H9 (cell line): Measurements from ENCODE around the gene GRM3. TPM values are rescaled to one million over a fixed set of nuclear protein-coding genes. Genes with fewer than 3 reads are reported as not detected.

ENCODE experiments used
- DNase-seq: peaks from one replicate; pipeline ENCODE4 v3.0.0-alpha.2; 2017
- H2AFZ ChIP-seq: one replicate; pipeline ENCODE4 v1.6.1; 2013; ENCODE audit warnings: mild to moderate bottlenecking, low read length, control low read depth, moderate library complexity
- H2AK5ac ChIP-seq: 2 replicates; pipeline ENCODE4 v1.6.1; 2013; ENCODE audit warnings: low read length, control low read depth, mixed read lengths; ENCODE audit not compliant: insufficient read length
- H2BK120ac ChIP-seq: one replicate; pipeline ENCODE4 v1.6.1; 2013; ENCODE audit warnings: low read depth, mild to moderate bottlenecking, low read length, control low read depth, inconsistent platforms; ENCODE audit not compliant: poor library complexity, severe bottlenecking
- H2BK12ac ChIP-seq: 2 replicates; pipeline ENCODE4 v1.6.1; 2013; ENCODE audit warnings: low read length, control low read depth, mixed read lengths, low read depth; ENCODE audit not compliant: insufficient read length
- H2BK15ac ChIP-seq: 2 replicates; pipeline ENCODE4 v1.6.1; 2013; ENCODE audit warnings: low read depth, low read length, control low read depth
- H2BK20ac ChIP-seq: one replicate; pipeline ENCODE4 v1.6.1; 2013; ENCODE audit warnings: low read depth, mild to moderate bottlenecking, low read length, control low read depth, inconsistent platforms; ENCODE audit not compliant: poor library complexity, severe bottlenecking
- H2BK5ac ChIP-seq: 2 replicates; pipeline ENCODE4 v1.6.1; 2013; ENCODE audit warnings: low read length, control low read depth, mixed read lengths; ENCODE audit not compliant: insufficient read length
- H3K14ac ChIP-seq: 2 replicates; pipeline ENCODE4 v1.6.1; 2013; ENCODE audit warnings: low read length, control low read depth; ENCODE audit not compliant: insufficient read depth
- H3K18ac ChIP-seq: 2 replicates; pipeline ENCODE4 v1.6.1; 2013; ENCODE audit warnings: low read depth, mild to moderate bottlenecking, mixed read lengths, low read length, control low read depth; ENCODE audit not compliant: insufficient read length
- H3K23ac ChIP-seq: 2 replicates; pipeline ENCODE4 v1.6.1; 2013; ENCODE audit warnings: low read length, control low read depth, mixed read lengths, low read depth; ENCODE audit not compliant: insufficient read length
- H3K23me2 ChIP-seq: 2 replicates; pipeline ENCODE4 v1.6.1; 2013; ENCODE audit warnings: low read depth, mild to moderate bottlenecking, mixed read lengths, low read length, control low read depth; ENCODE audit not compliant: insufficient read length, poor library complexity, severe bottlenecking
- H3K27ac ChIP-seq: 2 replicates; pipeline ENCODE4 v1.5.1; 2013; ENCODE audit warnings: low read length, control low read depth, mixed read lengths, low read depth; ENCODE audit not compliant: insufficient read length
- H3K27me3 ChIP-seq: 2 replicates; pipeline ENCODE4 v1.6.1; 2013; ENCODE audit warnings: low read length, control low read depth, inconsistent platforms; ENCODE audit not compliant: insufficient read depth
- H3K4ac ChIP-seq: 2 replicates; pipeline ENCODE4 v1.6.1; 2013; ENCODE audit warnings: low read depth, mild to moderate bottlenecking, control low read depth, inconsistent platforms, low read length, moderate library complexity
- H3K4me1 ChIP-seq: 2 replicates; pipeline ENCODE4 v1.6.1; 2013; ENCODE audit warnings: low read length, control low read depth, inconsistent platforms; ENCODE audit not compliant: insufficient read depth
- H3K4me2 ChIP-seq: 2 replicates; pipeline ENCODE4 v1.6.1; 2013; ENCODE audit warnings: low read length, control low read depth, mixed read lengths; ENCODE audit not compliant: insufficient read length, insufficient read depth
- H3K56ac ChIP-seq: 2 replicates; pipeline ENCODE4 v1.6.1; 2013; ENCODE audit warnings: low read depth, mild to moderate bottlenecking, mixed read lengths, low read length, control low read depth; ENCODE audit not compliant: insufficient read length
- H3K79me1 ChIP-seq: 2 replicates; pipeline ENCODE4 v1.6.1; 2013; ENCODE audit warnings: low read depth, mild to moderate bottlenecking, moderate library complexity, low read length, control low read depth, inconsistent platforms; ENCODE audit not compliant: insufficient read depth, poor library complexity, severe bottlenecking
- H3K79me2 ChIP-seq: 2 replicates; pipeline ENCODE4 v1.6.1; 2013; ENCODE audit warnings: low read length, control low read depth, inconsistent platforms; ENCODE audit not compliant: insufficient read depth
- H3K9ac ChIP-seq: 2 replicates; pipeline ENCODE4 v1.6.1; 2013; ENCODE audit warnings: low read length, control low read depth, mixed read lengths; ENCODE audit not compliant: insufficient read length; ENCODE audit errors: extremely low read depth
- H3K9me3 ChIP-seq: one replicate; pipeline ENCODE4 v1.6.1; 2013; ENCODE audit warnings: low read depth, low read length, inconsistent platforms; ENCODE audit not compliant: control insufficient read depth
- H3T11ph ChIP-seq: one replicate; pipeline ENCODE4 v1.6.1; 2013; ENCODE audit warnings: mild to moderate bottlenecking, low read length, control low read depth, inconsistent platforms
- H4K20me1 ChIP-seq: one replicate; pipeline ENCODE4 v1.6.1; 2013; ENCODE audit not compliant: control insufficient read depth, insufficient read length, insufficient read depth
- H4K5ac ChIP-seq: 2 replicates; pipeline ENCODE4 v1.6.1; 2013; ENCODE audit warnings: low read depth, mild to moderate bottlenecking, mixed read lengths, low read length, control low read depth; ENCODE audit not compliant: insufficient read length
- H4K8ac ChIP-seq: replicated peaks from 2 replicates; pipeline ENCODE4 v1.6.1; 2013; ENCODE audit warnings: low read length, control low read depth, mixed read lengths, low read depth; ENCODE audit not compliant: insufficient read length
- H4K91ac ChIP-seq: 2 replicates; pipeline ENCODE4 v1.6.1; 2013; ENCODE audit warnings: low read depth, mild to moderate bottlenecking, moderate library complexity, mixed read lengths, low read length, control low read depth; ENCODE audit not compliant: insufficient read length
- H3K27ac Mint-ChIP-seq, 3 experiments: 2 replicates in 2 of 3; 3 replicates in 1 of 3; pipeline ENCODE4 v1.8.0; 2020 to 2021; ENCODE audit warnings: mixed read lengths in 3 of 3, mild to moderate bottlenecking in 1 of 3, moderate library complexity in 1 of 3
- H3K27me3 Mint-ChIP-seq: 2 replicates; pipeline ENCODE4 v1.8.0; 2021; ENCODE audit warnings: low read depth, mild to moderate bottlenecking, moderate library complexity, mixed read lengths
- H3K36me3 Mint-ChIP-seq, 3 experiments: 2 replicates in 2 of 3; 3 replicates in 1 of 3; pipeline ENCODE4 v1.8.0; 2020 to 2021; ENCODE audit warnings: low read depth in 3 of 3, mixed read lengths in 3 of 3; ENCODE audit not compliant: insufficient read depth in 1 of 3
- H3K4me1 Mint-ChIP-seq, 2 experiments: 2 replicates each; pipeline ENCODE4 v1.8.0; 2020; ENCODE audit warnings: mixed read lengths in 2 of 2
- H3K4me3 Mint-ChIP-seq, 2 experiments: 2 replicates in 1 of 2; 3 replicates in 1 of 2; pipeline ENCODE4 v1.8.0; 2020 to 2021; ENCODE audit warnings: mild to moderate bottlenecking in 2 of 2, mixed read lengths in 2 of 2, moderate library complexity in 1 of 2
- H3K9me3 Mint-ChIP-seq, 2 experiments: 2 replicates in 1 of 2; 3 replicates in 1 of 2; pipeline ENCODE4 v1.8.0; 2020; ENCODE audit warnings: mild to moderate bottlenecking in 2 of 2, mixed read lengths in 2 of 2, moderate library complexity in 1 of 2
- WGBS: extraction: QIAGEN DNeasy Blood & Tissue Kit; methylation state at CpG from one replicate; pipeline ENCODE4 v1.1.7; 2013; ENCODE audit warnings: missing lambda C conversion rate, low lambda C conversion rate, mixed read lengths; ENCODE audit not compliant: insufficient read length; ENCODE audit errors: extremely low coverage; 5-methylcytosine and 5-hydroxymethylcytosine counted together
- total RNA-seq: library from RNA; stranded (reverse); gene quantifications from 2 replicates; pipeline ENCODE4 v1.2.1, GENCODE V29; 2021
- TF ChIP-seq, protein P1 (sequence below): fragments of 200-600 bp; sonication (generic); conservative IDR thresholded peaks from 3 replicates; pipeline ENCODE4 v1.8.0; 2021; ENCODE audit warnings: antibody characterized with exemption, mild to moderate bottlenecking

GRM3 gene
- total RNA-seq, 1 experiment from 2014 or later = 0.15 TPM

DNA sequence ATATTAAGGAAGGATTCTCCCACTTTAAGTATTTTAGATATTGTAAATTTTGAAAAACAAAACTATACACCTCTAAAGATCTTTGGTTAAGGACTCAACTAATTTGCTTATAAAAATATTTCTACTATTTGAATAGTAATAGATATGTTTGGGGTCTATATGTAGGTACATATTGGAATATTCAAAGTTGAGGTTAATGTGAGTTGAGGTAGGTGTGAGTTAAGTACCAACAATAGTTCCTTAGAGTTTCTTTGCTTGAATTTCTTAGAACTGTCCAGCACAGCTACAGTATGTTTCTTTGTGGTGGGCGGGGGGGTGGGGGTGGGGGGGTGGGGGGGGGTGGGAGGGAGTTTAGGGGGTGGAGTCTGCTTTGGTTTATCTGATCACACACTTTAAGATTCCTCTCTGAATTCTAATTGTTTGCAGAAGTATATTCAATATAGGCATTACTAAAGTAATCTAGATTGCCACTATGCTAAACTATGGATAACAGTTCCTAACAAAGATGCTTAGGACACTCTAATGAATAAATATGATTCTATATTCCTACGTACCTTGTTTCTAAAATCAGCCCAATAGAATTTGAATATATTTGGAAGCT, 2.1 kb downstream of the GRM3 start:
- H3K27ac Mint-ChIP-seq = no peak overlapping the region
- peaks cover 4% of the 10 kb centered on the region; the same call in 1 of the 2 replicates for H3K27me3 ChIP-seq
- peaks cover 40% of the 10 kb centered on the region for H3K27me3 Mint-ChIP-seq

More for the DNA sequence above, 2.1 kb downstream of the GRM3 start:
- Histone ChIP-seq H3K23ac (no peak overlapping the region), H3K18ac (no peak overlapping the region), H3K23me2 (peaks cover 21% of the 10 kb centered on the region), H3K9ac (no peak overlapping the region), H4K20me1 (no peaks in the 10 kb centered on the region), H4K5ac (no peak overlapping the region), H3T11ph (no peak overlapping the region), H2BK12ac (no peak overlapping the region), H3K14ac (no peak overlapping the region), H2AFZ (no peak overlapping the region), H3K27ac (no peak overlapping the region), H4K91ac (no peak overlapping the region), H3K79me1 (no peaks in the 10 kb centered on the region), H3K56ac (no peak overlapping the region), H3K4me1 (no peaks in the 10 kb centered on the region), H3K79me2 (no peaks in the 10 kb centered on the region), H3K4me2 (peak overlapping the region; percentile 98), H2BK20ac (no peak overlapping the region), H4K8ac (no peak overlapping the region), H3K9me3 (no peaks in the 10 kb centered on the region), H2BK120ac (no peak overlapping the region), H2BK5ac (no peak overlapping the region), H3K4ac (no peak overlapping the region), H2AK5ac (no peak overlapping the region), H2BK15ac (no peak overlapping the region)
- Mint-ChIP-seq H3K36me3 (no peaks in the 10 kb centered on the region), H3K4me1 (peaks cover 35 to 40% of the 10 kb centered on the region in 2 experiments), H3K9me3 (no peaks in the 10 kb centered on the region), H3K4me3 (peak overlapping the region in 1 of 2 experiments; percentile 99; a peak in 3 of 5 replicates)
- WGBS = no CpG with 5 or more reads among the region's 2 CpGs
- TF ChIP-seq, protein P1, sequence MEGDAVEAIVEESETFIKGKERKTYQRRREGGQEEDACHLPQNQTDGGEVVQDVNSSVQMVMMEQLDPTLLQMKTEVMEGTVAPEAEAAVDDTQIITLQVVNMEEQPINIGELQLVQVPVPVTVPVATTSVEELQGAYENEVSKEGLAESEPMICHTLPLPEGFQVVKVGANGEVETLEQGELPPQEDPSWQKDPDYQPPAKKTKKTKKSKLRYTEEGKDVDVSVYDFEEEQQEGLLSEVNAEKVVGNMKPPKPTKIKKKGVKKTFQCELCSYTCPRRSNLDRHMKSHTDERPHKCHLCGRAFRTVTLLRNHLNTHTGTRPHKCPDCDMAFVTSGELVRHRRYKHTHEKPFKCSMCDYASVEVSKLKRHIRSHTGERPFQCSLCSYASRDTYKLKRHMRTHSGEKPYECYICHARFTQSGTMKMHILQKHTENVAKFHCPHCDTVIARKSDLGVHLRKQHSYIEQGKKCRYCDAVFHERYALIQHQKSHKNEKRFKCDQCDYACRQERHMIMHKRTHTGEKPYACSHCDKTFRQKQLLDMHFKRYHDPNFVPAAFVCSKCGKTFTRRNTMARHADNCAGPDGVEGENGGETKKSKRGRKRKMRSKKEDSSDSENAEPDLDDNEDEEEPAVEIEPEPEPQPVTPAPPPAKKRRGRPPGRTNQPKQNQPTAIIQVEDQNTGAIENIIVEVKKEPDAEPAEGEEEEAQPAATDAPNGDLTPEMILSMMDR = no peak
- DNase-seq = no peak
